Transverse colon (tissue), 4 donors: ENCODE measurements around the gene GRM1.

Experiments used
- CTCF ChIP-seq, 5 experiments: fragments of 200-600 bp in 3 of 5; fragments of 450-650 bp in 2 of 5; sonication (generic) in 3 of 5; IDR thresholded peaks; 1 replicate in 2 of 5; 2 replicates in 3 of 5; pipeline ENCODE4 v1.5.1; 2016 to 2017; ENCODE audit warnings: antibody characterized with exemption in 5 of 5, inconsistent platforms in 3 of 5, mild to moderate bottlenecking in 2 of 5, moderate library complexity in 1 of 5
- POLR2AphosphoS5 ChIP-seq, 3 donors: sonication (generic); formaldehyde crosslinking; IDR thresholded peaks; one replicate each; pipeline ENCODE4 v1.6.1; 2016; ENCODE audit warnings: antibody characterized with exemption in 3 of 3

- TF ChIP-seq CTCF (IDR thresholded peaks at IDR 0.05) (no peak), POLR2AphosphoS5 (IDR thresholded peaks at IDR 0.05) (no peak)
These were observed 248.3 kb downstream of the GRM1 start for GRCh38 chr6:146277142-146277541.
